H9 (cell line): ENCODE measurements around the gene FBN3. TPM values are rescaled to one million over a fixed set of nuclear protein-coding genes. Genes with fewer than 3 reads are reported as not detected.

ENCODE experiments used
- DNase-seq: peaks from one replicate; pipeline ENCODE4 v3.0.0-alpha.2; 2017
- H2AFZ ChIP-seq: one replicate; pipeline ENCODE4 v1.6.1; 2013; ENCODE audit warnings: mild to moderate bottlenecking, low read length, control low read depth, moderate library complexity
- H2AK5ac ChIP-seq: 2 replicates; pipeline ENCODE4 v1.6.1; 2013; ENCODE audit warnings: low read length, control low read depth, mixed read lengths; ENCODE audit not compliant: insufficient read length
- H2BK120ac ChIP-seq: one replicate; pipeline ENCODE4 v1.6.1; 2013; ENCODE audit warnings: low read depth, mild to moderate bottlenecking, low read length, control low read depth, inconsistent platforms; ENCODE audit not compliant: poor library complexity, severe bottlenecking
- H2BK12ac ChIP-seq: 2 replicates; pipeline ENCODE4 v1.6.1; 2013; ENCODE audit warnings: low read length, control low read depth, mixed read lengths, low read depth; ENCODE audit not compliant: insufficient read length
- H2BK15ac ChIP-seq: 2 replicates; pipeline ENCODE4 v1.6.1; 2013; ENCODE audit warnings: low read depth, low read length, control low read depth
- H2BK20ac ChIP-seq: one replicate; pipeline ENCODE4 v1.6.1; 2013; ENCODE audit warnings: low read depth, mild to moderate bottlenecking, low read length, control low read depth, inconsistent platforms; ENCODE audit not compliant: poor library complexity, severe bottlenecking
- H2BK5ac ChIP-seq: 2 replicates; pipeline ENCODE4 v1.6.1; 2013; ENCODE audit warnings: low read length, control low read depth, mixed read lengths; ENCODE audit not compliant: insufficient read length
- H3K14ac ChIP-seq: 2 replicates; pipeline ENCODE4 v1.6.1; 2013; ENCODE audit warnings: low read length, control low read depth; ENCODE audit not compliant: insufficient read depth
- H3K18ac ChIP-seq: 2 replicates; pipeline ENCODE4 v1.6.1; 2013; ENCODE audit warnings: low read depth, mild to moderate bottlenecking, mixed read lengths, low read length, control low read depth; ENCODE audit not compliant: insufficient read length
- H3K23ac ChIP-seq: 2 replicates; pipeline ENCODE4 v1.6.1; 2013; ENCODE audit warnings: low read length, control low read depth, mixed read lengths, low read depth; ENCODE audit not compliant: insufficient read length
- H3K23me2 ChIP-seq: 2 replicates; pipeline ENCODE4 v1.6.1; 2013; ENCODE audit warnings: low read depth, mild to moderate bottlenecking, mixed read lengths, low read length, control low read depth; ENCODE audit not compliant: insufficient read length, poor library complexity, severe bottlenecking
- H3K27ac ChIP-seq: 2 replicates; pipeline ENCODE4 v1.5.1; 2013; ENCODE audit warnings: low read length, control low read depth, mixed read lengths, low read depth; ENCODE audit not compliant: insufficient read length
- H3K27me3 ChIP-seq: 2 replicates; pipeline ENCODE4 v1.6.1; 2013; ENCODE audit warnings: low read length, control low read depth, inconsistent platforms; ENCODE audit not compliant: insufficient read depth
- H3K4ac ChIP-seq: 2 replicates; pipeline ENCODE4 v1.6.1; 2013; ENCODE audit warnings: low read depth, mild to moderate bottlenecking, control low read depth, inconsistent platforms, low read length, moderate library complexity
- H3K4me1 ChIP-seq: 2 replicates; pipeline ENCODE4 v1.6.1; 2013; ENCODE audit warnings: low read length, control low read depth, inconsistent platforms; ENCODE audit not compliant: insufficient read depth
- H3K4me2 ChIP-seq: 2 replicates; pipeline ENCODE4 v1.6.1; 2013; ENCODE audit warnings: low read length, control low read depth, mixed read lengths; ENCODE audit not compliant: insufficient read length, insufficient read depth
- H3K56ac ChIP-seq: 2 replicates; pipeline ENCODE4 v1.6.1; 2013; ENCODE audit warnings: low read depth, mild to moderate bottlenecking, mixed read lengths, low read length, control low read depth; ENCODE audit not compliant: insufficient read length
- H3K79me1 ChIP-seq: 2 replicates; pipeline ENCODE4 v1.6.1; 2013; ENCODE audit warnings: low read depth, mild to moderate bottlenecking, moderate library complexity, low read length, control low read depth, inconsistent platforms; ENCODE audit not compliant: insufficient read depth, poor library complexity, severe bottlenecking
- H3K79me2 ChIP-seq: 2 replicates; pipeline ENCODE4 v1.6.1; 2013; ENCODE audit warnings: low read length, control low read depth, inconsistent platforms; ENCODE audit not compliant: insufficient read depth
- H3K9ac ChIP-seq: 2 replicates; pipeline ENCODE4 v1.6.1; 2013; ENCODE audit warnings: low read length, control low read depth, mixed read lengths; ENCODE audit not compliant: insufficient read length; ENCODE audit errors: extremely low read depth
- H3K9me3 ChIP-seq: one replicate; pipeline ENCODE4 v1.6.1; 2013; ENCODE audit warnings: low read depth, low read length, inconsistent platforms; ENCODE audit not compliant: control insufficient read depth
- H3T11ph ChIP-seq: one replicate; pipeline ENCODE4 v1.6.1; 2013; ENCODE audit warnings: mild to moderate bottlenecking, low read length, control low read depth, inconsistent platforms
- H4K20me1 ChIP-seq: one replicate; pipeline ENCODE4 v1.6.1; 2013; ENCODE audit not compliant: control insufficient read depth, insufficient read length, insufficient read depth
- H4K5ac ChIP-seq: 2 replicates; pipeline ENCODE4 v1.6.1; 2013; ENCODE audit warnings: low read depth, mild to moderate bottlenecking, mixed read lengths, low read length, control low read depth; ENCODE audit not compliant: insufficient read length
- H4K8ac ChIP-seq: replicated peaks from 2 replicates; pipeline ENCODE4 v1.6.1; 2013; ENCODE audit warnings: low read length, control low read depth, mixed read lengths, low read depth; ENCODE audit not compliant: insufficient read length
- H4K91ac ChIP-seq: 2 replicates; pipeline ENCODE4 v1.6.1; 2013; ENCODE audit warnings: low read depth, mild to moderate bottlenecking, moderate library complexity, mixed read lengths, low read length, control low read depth; ENCODE audit not compliant: insufficient read length
- H3K27ac Mint-ChIP-seq, 3 experiments: 2 replicates in 2 of 3; 3 replicates in 1 of 3; pipeline ENCODE4 v1.8.0; 2020 to 2021; ENCODE audit warnings: mixed read lengths in 3 of 3, mild to moderate bottlenecking in 1 of 3, moderate library complexity in 1 of 3
- H3K27me3 Mint-ChIP-seq: 2 replicates; pipeline ENCODE4 v1.8.0; 2021; ENCODE audit warnings: low read depth, mild to moderate bottlenecking, moderate library complexity, mixed read lengths
- H3K36me3 Mint-ChIP-seq, 3 experiments: 2 replicates in 2 of 3; 3 replicates in 1 of 3; pipeline ENCODE4 v1.8.0; 2020 to 2021; ENCODE audit warnings: low read depth in 3 of 3, mixed read lengths in 3 of 3; ENCODE audit not compliant: insufficient read depth in 1 of 3
- H3K4me1 Mint-ChIP-seq, 2 experiments: 2 replicates each; pipeline ENCODE4 v1.8.0; 2020; ENCODE audit warnings: mixed read lengths in 2 of 2
- H3K4me3 Mint-ChIP-seq, 2 experiments: 2 replicates in 1 of 2; 3 replicates in 1 of 2; pipeline ENCODE4 v1.8.0; 2020 to 2021; ENCODE audit warnings: mild to moderate bottlenecking in 2 of 2, mixed read lengths in 2 of 2, moderate library complexity in 1 of 2
- H3K9me3 Mint-ChIP-seq, 2 experiments: 2 replicates in 1 of 2; 3 replicates in 1 of 2; pipeline ENCODE4 v1.8.0; 2020; ENCODE audit warnings: mild to moderate bottlenecking in 2 of 2, mixed read lengths in 2 of 2, moderate library complexity in 1 of 2
- WGBS: extraction: QIAGEN DNeasy Blood & Tissue Kit; methylation state at CpG from one replicate; pipeline ENCODE4 v1.1.7; 2013; ENCODE audit warnings: missing lambda C conversion rate, low lambda C conversion rate, mixed read lengths; ENCODE audit not compliant: insufficient read length; ENCODE audit errors: extremely low coverage; 5-methylcytosine and 5-hydroxymethylcytosine counted together
- total RNA-seq: library from RNA; stranded (reverse); gene quantifications from 2 replicates; pipeline ENCODE4 v1.2.1, GENCODE V29; 2021
- TF ChIP-seq, protein P1 (sequence below): fragments of 200-600 bp; sonication (generic); conservative IDR thresholded peaks from 3 replicates; pipeline ENCODE4 v1.8.0; 2021; ENCODE audit warnings: antibody characterized with exemption, mild to moderate bottlenecking

FBN3 gene
- total RNA-seq, 1 experiment from 2014 or later = 31.0 TPM

DNA sequence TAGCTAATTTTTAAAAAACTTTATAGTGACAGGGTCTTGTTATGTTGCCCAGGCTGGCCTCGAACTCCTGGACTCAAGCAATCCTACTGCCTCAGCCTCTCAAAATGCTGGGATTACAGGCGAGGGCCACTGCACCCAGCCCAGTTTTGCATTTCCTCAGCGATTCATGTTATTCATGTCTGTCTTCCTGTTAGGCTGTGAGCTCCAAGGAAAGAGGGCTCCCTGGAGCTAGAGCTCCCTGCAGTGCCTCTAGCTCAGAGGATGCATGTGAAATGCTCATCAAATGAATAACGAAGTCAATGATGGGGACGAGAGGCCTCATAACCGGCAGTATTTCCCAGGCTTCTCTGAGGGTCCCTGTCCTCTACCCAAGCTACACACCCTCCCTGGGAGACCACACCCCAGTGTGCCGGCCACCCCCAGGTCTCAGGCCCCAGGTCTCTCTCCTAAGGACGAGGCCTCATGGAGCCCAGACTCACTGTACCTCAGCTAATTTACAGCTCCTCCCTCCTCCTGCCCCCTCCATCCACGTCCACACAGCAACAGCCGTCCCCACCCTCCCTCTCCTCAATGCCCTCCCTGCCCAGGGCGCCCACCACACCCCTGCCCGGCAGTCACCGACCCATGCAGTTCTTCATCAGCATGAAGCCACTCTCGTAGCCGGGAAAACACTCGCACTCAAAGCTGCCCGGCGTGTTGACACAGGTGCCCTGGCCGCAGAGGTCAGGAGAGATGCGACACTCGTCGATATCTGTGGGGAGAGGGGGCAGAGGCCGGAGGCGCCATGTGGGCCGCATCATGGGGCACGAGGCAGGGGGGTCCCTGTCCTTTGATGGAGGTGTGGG is 28.5 kb downstream of the FBN3 start:
- H2BK12ac ChIP-seq = no peak overlapping the region
- H3K4me3 Mint-ChIP-seq = peak overlapping the region in 1 of 2 experiments; percentile 59; a peak in 3 of 5 replicates
- no peaks in the 10 kb centered on the region for H3K27me3 Mint-ChIP-seq
- H3K36me3 Mint-ChIP-seq = peaks cover 19 to 33% (median 22%) of the 10 kb centered on the region in 3 experiments
- no peaks in the 10 kb centered on the region for H3K9me3 ChIP-seq
- no peak overlapping the region for H3K18ac ChIP-seq
- no peaks in the 10 kb centered on the region for H4K20me1 ChIP-seq
- no peak overlapping the region for H3K27ac ChIP-seq
- no peaks in the 10 kb centered on the region; the same call in 1 of the 2 replicates for H3K4me1 ChIP-seq
- H3K23ac ChIP-seq = no peak overlapping the region
- H3K79me1 ChIP-seq = no peaks in the 10 kb centered on the region
- no peak overlapping the region for H4K8ac ChIP-seq
- no peak overlapping the region for H2AK5ac ChIP-seq
- no peak overlapping the region for H3K4me2 ChIP-seq
- H3K9ac ChIP-seq = no peak overlapping the region
- H3T11ph ChIP-seq = no peak overlapping the region
- H3K9me3 Mint-ChIP-seq = no peaks in the 10 kb centered on the region; a peak in 1 of 5 replicates
- H3K4ac ChIP-seq = no peak overlapping the region
- no peak overlapping the region for H4K91ac ChIP-seq
- no peak overlapping the region for H2AFZ ChIP-seq
- H2BK20ac ChIP-seq = no peak overlapping the region
- H4K5ac ChIP-seq = no peak overlapping the region
- H3K79me2 ChIP-seq = no peaks in the 10 kb centered on the region
- TF ChIP-seq, protein P1, sequence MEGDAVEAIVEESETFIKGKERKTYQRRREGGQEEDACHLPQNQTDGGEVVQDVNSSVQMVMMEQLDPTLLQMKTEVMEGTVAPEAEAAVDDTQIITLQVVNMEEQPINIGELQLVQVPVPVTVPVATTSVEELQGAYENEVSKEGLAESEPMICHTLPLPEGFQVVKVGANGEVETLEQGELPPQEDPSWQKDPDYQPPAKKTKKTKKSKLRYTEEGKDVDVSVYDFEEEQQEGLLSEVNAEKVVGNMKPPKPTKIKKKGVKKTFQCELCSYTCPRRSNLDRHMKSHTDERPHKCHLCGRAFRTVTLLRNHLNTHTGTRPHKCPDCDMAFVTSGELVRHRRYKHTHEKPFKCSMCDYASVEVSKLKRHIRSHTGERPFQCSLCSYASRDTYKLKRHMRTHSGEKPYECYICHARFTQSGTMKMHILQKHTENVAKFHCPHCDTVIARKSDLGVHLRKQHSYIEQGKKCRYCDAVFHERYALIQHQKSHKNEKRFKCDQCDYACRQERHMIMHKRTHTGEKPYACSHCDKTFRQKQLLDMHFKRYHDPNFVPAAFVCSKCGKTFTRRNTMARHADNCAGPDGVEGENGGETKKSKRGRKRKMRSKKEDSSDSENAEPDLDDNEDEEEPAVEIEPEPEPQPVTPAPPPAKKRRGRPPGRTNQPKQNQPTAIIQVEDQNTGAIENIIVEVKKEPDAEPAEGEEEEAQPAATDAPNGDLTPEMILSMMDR = no peak
- H2BK5ac ChIP-seq = no peak overlapping the region
- WGBS = no CpG with 5 or more reads among the region's 26 CpGs
- H3K14ac ChIP-seq = no peak overlapping the region
- H3K27ac Mint-ChIP-seq = peak overlapping the region; percentile 83 to 96 (median 90)
- no peaks in the 10 kb centered on the region for H3K27me3 ChIP-seq
- H2BK120ac ChIP-seq = no peak overlapping the region
- H3K23me2 ChIP-seq = no peaks in the 10 kb centered on the region
- no peak overlapping the region for H3K56ac ChIP-seq
- H3K4me1 Mint-ChIP-seq = peaks cover 12% of the 10 kb centered on the region in 2 experiments
- DNase-seq = peak; percentile 85
- no peak overlapping the region for H2BK15ac ChIP-seq
